Measurements from ENCODE around the gene TRIM44.
"Not testable (repeated sequence)": the region's sequence is repeated elsewhere in the genome, so short reads cannot be mapped to it uniquely, and the experiment has no call there.

The TRIM44 gene

DNA sequence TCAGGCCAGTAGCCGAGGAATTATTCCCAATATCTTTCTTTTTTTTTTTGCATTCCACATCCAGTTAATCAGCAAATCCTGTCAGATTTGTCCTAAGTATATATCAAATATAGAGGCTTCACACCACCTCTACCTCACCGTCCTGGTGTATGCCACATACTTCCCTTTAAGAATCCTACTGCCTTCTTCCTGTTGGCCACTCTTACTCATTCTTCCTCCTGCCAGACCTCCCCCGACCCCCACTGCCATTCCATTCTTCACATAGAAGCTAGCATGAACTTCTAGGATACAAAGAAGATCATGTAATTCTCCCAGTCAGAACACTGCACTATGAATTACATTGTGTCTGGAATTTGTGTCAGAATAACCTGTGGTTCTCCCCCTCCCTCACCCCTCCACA lies 89.5 kb downstream of the TRIM44 start:
- no peak for DNase-seq (ENCODE audit: extremely low spot score)
- POLR2A ChIA-PET = no interaction called here
- CTCF ChIA-PET = no interaction called here
- TF ChIP-seq, protein P1, sequence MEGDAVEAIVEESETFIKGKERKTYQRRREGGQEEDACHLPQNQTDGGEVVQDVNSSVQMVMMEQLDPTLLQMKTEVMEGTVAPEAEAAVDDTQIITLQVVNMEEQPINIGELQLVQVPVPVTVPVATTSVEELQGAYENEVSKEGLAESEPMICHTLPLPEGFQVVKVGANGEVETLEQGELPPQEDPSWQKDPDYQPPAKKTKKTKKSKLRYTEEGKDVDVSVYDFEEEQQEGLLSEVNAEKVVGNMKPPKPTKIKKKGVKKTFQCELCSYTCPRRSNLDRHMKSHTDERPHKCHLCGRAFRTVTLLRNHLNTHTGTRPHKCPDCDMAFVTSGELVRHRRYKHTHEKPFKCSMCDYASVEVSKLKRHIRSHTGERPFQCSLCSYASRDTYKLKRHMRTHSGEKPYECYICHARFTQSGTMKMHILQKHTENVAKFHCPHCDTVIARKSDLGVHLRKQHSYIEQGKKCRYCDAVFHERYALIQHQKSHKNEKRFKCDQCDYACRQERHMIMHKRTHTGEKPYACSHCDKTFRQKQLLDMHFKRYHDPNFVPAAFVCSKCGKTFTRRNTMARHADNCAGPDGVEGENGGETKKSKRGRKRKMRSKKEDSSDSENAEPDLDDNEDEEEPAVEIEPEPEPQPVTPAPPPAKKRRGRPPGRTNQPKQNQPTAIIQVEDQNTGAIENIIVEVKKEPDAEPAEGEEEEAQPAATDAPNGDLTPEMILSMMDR (IDR thresholded peaks at IDR 0.05; ENCODE audit: control extremely low read depth, extremely low read depth, low read depth, missing control alignments) = no peak

DNA sequence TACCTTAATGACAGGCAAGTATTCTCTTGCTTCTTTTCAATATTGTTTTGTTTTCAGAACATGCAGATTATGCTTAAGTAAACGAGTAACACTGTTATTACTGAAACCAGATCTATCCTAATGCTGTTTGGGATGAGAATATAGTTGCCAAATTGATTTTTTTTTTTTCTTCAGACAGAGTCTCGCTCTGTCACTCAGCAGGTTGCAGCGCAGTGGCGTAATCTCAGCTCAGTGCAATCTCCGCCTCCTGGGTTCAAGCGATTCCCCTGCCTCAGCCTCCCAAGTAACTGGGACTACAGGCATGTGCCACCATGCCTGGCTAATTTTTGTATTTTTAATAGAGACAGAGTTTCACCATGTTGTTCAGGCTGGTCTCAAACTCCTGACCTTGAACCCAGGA lies 91.0 kb downstream of the TRIM44 start:
- DNase-seq (ENCODE audit: extremely low spot score); POLR2A ChIA-PET; CTCF ChIA-PET: not testable (repeated sequence)

DNA sequence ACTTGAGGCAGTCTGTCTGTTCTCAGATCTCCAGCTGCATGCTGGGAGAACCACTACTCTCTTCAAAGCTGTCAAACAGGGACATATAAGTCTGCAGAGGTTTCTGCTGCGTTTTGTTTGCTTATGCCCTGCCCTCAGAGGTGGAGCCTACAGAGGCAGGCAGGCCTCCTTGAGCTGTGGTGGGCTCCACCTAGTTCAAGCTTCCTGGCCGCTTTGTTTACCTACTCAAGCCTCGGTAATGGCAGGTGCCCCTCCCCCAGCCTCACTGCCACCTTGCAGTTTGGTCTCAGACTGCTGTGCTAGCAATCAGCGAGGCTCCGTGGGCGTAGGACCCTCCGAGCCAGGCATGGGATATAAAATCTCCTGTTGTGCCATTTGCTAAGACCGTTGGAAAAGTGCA lies 97.4 kb downstream of the TRIM44 start:
- CTCF ChIA-PET; DNase-seq (ENCODE audit: extremely low spot score); POLR2A ChIA-PET: not testable (repeated sequence)

DNA sequence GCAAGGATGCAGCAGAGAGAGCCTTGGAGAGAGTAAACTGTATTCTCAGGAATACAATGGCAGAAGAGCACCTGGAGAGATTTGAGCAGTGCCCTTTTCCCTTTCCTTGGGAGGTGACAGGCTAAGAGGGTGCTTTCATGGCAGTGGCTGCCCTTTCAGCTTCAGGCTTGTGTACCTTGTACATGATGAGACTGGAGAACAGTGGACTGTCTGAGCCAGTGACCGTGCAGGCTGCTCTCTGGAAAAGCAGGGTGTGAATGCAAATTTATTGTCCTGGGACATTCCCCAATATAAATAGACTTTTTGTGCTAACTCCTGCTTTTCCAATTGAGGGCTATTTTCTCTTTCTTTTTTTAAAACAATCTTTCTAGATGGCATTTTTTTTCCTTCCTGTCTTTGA lies 99.3 kb downstream of the TRIM44 start:
- TF ChIP-seq, protein P1 (IDR thresholded peaks at IDR 0.05; ENCODE audit: control extremely low read depth, extremely low read depth, low read depth, missing control alignments) = no peak
- ChIA-PET POLR2A (no interaction called here), CTCF (no interaction called here)
- DNase-seq (ENCODE audit: extremely low spot score) = no peak

DNA sequence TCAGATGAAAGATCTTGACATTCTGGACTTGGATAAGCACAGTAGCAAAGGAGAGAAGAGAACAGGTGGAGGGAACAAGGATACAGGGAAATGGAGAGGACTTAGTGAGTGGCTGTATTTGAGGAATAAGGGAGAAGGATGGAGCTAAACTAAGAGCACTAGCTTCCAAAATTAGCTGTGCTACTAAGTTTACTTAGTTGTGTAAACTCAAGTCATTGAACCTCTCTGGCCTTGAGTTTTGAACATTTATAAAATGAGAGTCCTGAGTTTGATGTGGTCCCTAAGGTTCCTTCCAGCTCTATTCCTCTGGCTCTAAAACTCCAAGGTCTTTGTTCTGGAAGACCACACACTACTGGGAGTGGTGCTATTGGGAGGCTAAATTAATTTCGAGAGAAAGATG lies 100.7 kb downstream of the TRIM44 start:
- no peak for DNase-seq (ENCODE audit: extremely low spot score)
- ChIA-PET CTCF (interaction anchor here (1.0 kb wide), 1 partner anchor 59 kb away, joined by 5 read pairs; no protein-coding TSS in a partner anchor), POLR2A (no interaction called here)
- TF ChIP-seq, protein P1 (IDR thresholded peaks at IDR 0.05; ENCODE audit: control extremely low read depth, extremely low read depth, low read depth, missing control alignments) = no peak

DNA sequence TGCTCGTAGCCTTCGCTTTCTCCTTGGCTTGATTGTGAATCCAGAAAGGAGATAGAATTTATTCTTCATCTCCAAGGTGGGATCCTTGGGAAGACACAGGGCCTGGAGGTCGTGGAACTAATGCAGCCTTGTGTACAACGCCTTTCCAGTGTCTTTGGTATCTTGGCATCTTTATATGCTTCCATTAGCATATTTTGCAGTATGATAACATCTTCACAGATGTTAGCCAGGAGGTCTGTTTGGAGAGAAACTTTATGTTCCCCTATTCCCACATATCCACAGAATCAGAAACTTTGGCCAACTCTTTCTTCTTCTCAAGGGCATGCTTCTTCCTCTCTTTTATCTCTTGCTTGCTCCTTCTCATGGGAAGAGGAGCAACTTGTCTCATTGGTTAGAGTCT lies 101.2 kb downstream of the TRIM44 start:
- TF ChIP-seq, protein P1 (IDR thresholded peaks at IDR 0.05; ENCODE audit: control extremely low read depth, extremely low read depth, low read depth, missing control alignments) = no peak
- DNase-seq (ENCODE audit: extremely low spot score) = no peak
- ChIA-PET POLR2A (no interaction called here), CTCF (no interaction called here)

DNA sequence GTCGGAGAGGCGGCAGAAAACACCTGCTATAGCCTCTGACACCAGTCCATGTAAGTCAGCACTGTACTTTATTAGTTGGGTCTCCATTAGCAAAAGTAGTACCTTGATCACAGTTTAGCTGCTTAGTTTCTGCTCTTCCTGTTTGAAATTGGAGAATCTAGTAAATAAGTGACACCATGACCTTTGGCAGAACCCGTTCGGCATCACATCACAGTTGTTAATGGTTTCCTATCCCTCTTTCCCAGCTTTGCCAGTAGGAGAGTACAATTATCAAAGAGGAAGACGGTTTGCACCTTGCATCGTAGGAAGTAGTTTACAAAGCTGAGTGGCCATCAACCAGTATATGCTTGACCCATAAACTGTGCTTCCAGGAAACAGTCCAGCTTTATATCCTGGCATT lies 101.8 kb downstream of the TRIM44 start:
- ChIA-PET POLR2A (no interaction called here), CTCF (interaction anchor here (0.9 to 1.8 kb wide), 3 partner anchors 15 to 36 kb away, joined by 3 to 6 read pairs (median 3); no protein-coding TSS in a partner anchor)
- TF ChIP-seq, protein P1 (IDR thresholded peaks at IDR 0.05; ENCODE audit: control extremely low read depth, extremely low read depth, low read depth, missing control alignments) = no peak
- DNase-seq (ENCODE audit: extremely low spot score) = no peak

DNA sequence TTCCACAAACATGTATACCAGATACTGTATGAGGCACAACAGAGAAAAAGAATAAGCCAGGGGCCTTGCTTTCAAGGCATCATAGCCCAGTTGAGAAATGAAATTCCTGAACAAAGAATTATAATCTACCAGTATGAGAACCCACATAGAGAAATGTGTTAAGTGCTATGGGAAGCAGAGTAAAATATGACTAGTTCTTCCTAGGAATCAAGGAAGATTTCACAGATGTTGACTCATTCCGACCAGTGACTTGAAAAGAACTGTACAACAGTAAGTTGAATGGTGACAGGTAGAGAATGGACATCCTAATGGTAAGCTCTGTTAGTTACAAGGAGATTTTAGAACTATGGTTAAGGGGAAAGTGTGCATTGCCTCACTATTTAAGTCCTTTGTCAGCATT lies 102.6 kb downstream of the TRIM44 start:
- ChIA-PET CTCF (interaction anchor here (0.9 to 1.8 kb wide), 4 partner anchors 14 to 35 kb away, joined by 3 to 6 read pairs (median 4); no protein-coding TSS in a partner anchor), POLR2A (no interaction called here)
- DNase-seq (ENCODE audit: extremely low spot score) = no peak
- TF ChIP-seq, protein P1 (IDR thresholded peaks at IDR 0.05; ENCODE audit: control extremely low read depth, extremely low read depth, low read depth, missing control alignments) = no peak

Data from GM10248 (cell line).